HepG2 (cell line): ENCODE data around the gene TSACC. TPM values are rescaled to one million over a fixed set of nuclear protein-coding genes. Genes with fewer than 3 reads are reported as not detected.

Source experiments
- POLR2G ChIP-seq: fragments of 200-400 bp; formaldehyde crosslinking; IDR thresholded peaks from 2 replicates; pipeline ENCODE4 v1.6.1; 2018; ENCODE audit warnings: mild to moderate bottlenecking, low read depth, low read length, moderate library complexity
- RFX1 ChIP-seq: fragments of 450-650 bp; IDR thresholded peaks from 2 replicates; pipeline ENCODE4 v1.6.1; 2017
- SMARCE1 ChIP-seq: fragments of 450-650 bp; IDR thresholded peaks from 2 replicates; pipeline ENCODE4 v1.6.1; 2017; ENCODE audit warnings: borderline replicate concordance
- ZBTB20 ChIP-seq: sonication (generic); formaldehyde crosslinking; IDR thresholded peaks from 2 replicates; pipeline ENCODE4 v1.8.1; 2023; ENCODE audit warnings: missing genetic modification reagents, low read depth, mild to moderate bottlenecking, borderline replicate concordance
- ZNF547 ChIP-seq: sonication (generic); formaldehyde crosslinking; IDR thresholded peaks from 2 replicates; pipeline ENCODE4 v1.5.1; 2020; ENCODE audit warnings: mild to moderate bottlenecking, missing genetic modification reagents
- ZNF607 ChIP-seq: sonication (generic); formaldehyde crosslinking; IDR thresholded peaks from 2 replicates; pipeline ENCODE4 v1.5.1; 2020; ENCODE audit warnings: missing genetic modification reagents, mild to moderate bottlenecking, borderline replicate concordance
- ZNF788 ChIP-seq: sonication (generic); formaldehyde crosslinking; IDR thresholded peaks from 2 replicates; pipeline ENCODE4 v1.5.0; 2020; ENCODE audit warnings: mild to moderate bottlenecking, missing genetic modification reagents, borderline replicate concordance
- polyA plus RNA-seq, 8 experiments: library from polyadenylated mRNA; depleted of rRNA in 3 of 8; stranded (reverse) in 7 of 8; unstranded in 1 of 8; fragments of >200 nt; fragmentation: Illumina TruSeq in 4 of 8; extraction: Trizol in 4 of 8; gene quantifications; 2 replicates each; pipeline versions ENCODE4 v1.2.1 to v1.2.3, GENCODE V29; 2011 to 2016; ENCODE audit warnings: low read depth in 4 of 8, missing spikeins in 1 of 8, mixed read lengths in 1 of 8; ENCODE audit not compliant: insufficient read depth in 1 of 8
- total RNA-seq, 5 experiments: library from RNA; depleted of rRNA; stranded (reverse); fragments of >200 nt; fragmentation: Illumina TruSeq; extraction: Trizol; gene quantifications; 2 replicates each; pipeline ENCODE4 v1.2.3, GENCODE V29; 2016; ENCODE audit warnings: low read depth in 1 of 5
- TF ChIP-seq, protein P1 (sequence below): IDR thresholded peaks from 2 replicates; pipeline ENCODE4 v1.6.1; 2016; ENCODE audit warnings: low read depth, missing genetic modification reagents, missing compliant biosample characterization
- TF ChIP-seq, protein P2 (sequence below): sonication (generic); formaldehyde crosslinking; IDR thresholded peaks from 2 replicates; pipeline ENCODE4 v1.8.1; 2023; ENCODE audit warnings: mild to moderate bottlenecking, moderate library complexity, missing genetic modification reagents
- TF ChIP-seq, protein P3 (sequence below): sonication (generic); formaldehyde crosslinking; IDR thresholded peaks from 2 replicates; pipeline ENCODE4 v1.5.0; 2020; ENCODE audit warnings: missing genetic modification reagents, mild to moderate bottlenecking, borderline replicate concordance
- TF ChIP-seq, protein P4 (sequence below): sonication (generic); formaldehyde crosslinking; IDR thresholded peaks from 2 replicates; pipeline ENCODE4 v1.9.0; 2021; ENCODE audit warnings: mild to moderate bottlenecking, missing genetic modification reagents

Gene TSACC
- total and polyA plus RNA-seq, 2 of the 13 experiments (the other 11 are each of a cell fraction or from before 2014, with no cell fraction given): 1.5 to 2.6 TPM

DNA sequence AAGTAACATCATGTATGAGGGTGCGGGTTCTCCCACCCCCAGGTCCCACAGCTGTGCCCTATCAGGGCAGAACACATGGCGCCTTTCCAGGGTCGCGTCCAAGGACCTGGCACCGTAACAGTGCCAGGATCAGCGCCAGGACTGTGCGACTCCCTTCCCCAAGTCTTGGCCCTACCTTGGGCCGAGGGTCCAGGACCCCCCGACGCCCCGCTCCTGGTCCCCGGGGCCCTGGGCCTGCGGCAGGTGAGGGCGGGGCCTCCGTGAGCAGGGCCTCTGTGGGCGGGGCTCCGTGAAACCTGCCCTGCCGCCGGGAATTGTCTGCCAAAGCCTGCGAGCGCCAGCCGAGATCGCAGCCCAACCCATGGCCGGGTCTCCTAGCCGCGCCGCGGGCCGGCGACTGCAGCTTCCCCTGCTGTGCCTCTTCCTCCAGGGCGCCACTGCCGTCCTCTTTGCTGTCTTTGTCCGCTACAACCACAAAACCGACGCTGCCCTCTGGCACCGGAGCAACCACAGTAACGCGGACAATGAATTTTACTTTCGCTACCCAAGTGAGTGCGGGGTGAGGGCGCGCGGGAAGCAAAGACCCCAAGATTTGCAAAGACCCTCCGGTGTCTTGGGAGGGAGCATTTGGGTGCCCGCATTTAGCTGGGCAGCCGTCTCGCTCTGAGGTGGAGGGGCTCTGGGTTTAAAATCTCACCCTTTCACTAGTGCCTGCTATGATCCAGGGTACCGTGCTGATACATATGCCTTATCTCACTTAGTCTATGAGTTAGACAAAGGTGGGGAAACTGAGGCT is 30.8 kb downstream of the TSACC start, which contains the start of gene RHBG (continued):
- TF ChIP-seq, protein P1, sequence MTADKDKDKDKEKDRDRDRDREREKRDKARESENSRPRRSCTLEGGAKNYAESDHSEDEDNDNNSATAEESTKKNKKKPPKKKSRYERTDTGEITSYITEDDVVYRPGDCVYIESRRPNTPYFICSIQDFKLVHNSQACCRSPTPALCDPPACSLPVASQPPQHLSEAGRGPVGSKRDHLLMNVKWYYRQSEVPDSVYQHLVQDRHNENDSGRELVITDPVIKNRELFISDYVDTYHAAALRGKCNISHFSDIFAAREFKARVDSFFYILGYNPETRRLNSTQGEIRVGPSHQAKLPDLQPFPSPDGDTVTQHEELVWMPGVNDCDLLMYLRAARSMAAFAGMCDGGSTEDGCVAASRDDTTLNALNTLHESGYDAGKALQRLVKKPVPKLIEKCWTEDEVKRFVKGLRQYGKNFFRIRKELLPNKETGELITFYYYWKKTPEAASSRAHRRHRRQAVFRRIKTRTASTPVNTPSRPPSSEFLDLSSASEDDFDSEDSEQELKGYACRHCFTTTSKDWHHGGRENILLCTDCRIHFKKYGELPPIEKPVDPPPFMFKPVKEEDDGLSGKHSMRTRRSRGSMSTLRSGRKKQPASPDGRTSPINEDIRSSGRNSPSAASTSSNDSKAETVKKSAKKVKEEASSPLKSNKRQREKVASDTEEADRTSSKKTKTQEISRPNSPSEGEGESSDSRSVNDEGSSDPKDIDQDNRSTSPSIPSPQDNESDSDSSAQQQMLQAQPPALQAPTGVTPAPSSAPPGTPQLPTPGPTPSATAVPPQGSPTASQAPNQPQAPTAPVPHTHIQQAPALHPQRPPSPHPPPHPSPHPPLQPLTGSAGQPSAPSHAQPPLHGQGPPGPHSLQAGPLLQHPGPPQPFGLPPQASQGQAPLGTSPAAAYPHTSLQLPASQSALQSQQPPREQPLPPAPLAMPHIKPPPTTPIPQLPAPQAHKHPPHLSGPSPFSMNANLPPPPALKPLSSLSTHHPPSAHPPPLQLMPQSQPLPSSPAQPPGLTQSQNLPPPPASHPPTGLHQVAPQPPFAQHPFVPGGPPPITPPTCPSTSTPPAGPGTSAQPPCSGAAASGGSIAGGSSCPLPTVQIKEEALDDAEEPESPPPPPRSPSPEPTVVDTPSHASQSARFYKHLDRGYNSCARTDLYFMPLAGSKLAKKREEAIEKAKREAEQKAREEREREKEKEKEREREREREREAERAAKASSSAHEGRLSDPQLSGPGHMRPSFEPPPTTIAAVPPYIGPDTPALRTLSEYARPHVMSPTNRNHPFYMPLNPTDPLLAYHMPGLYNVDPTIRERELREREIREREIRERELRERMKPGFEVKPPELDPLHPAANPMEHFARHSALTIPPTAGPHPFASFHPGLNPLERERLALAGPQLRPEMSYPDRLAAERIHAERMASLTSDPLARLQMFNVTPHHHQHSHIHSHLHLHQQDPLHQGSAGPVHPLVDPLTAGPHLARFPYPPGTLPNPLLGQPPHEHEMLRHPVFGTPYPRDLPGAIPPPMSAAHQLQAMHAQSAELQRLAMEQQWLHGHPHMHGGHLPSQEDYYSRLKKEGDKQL: 0 out of 2 replicates have a peak, but pooled peaks have one; percentile 8
- TF ChIP-seq POLR2G: peak; percentile 94
- TF ChIP-seq, protein P2, sequence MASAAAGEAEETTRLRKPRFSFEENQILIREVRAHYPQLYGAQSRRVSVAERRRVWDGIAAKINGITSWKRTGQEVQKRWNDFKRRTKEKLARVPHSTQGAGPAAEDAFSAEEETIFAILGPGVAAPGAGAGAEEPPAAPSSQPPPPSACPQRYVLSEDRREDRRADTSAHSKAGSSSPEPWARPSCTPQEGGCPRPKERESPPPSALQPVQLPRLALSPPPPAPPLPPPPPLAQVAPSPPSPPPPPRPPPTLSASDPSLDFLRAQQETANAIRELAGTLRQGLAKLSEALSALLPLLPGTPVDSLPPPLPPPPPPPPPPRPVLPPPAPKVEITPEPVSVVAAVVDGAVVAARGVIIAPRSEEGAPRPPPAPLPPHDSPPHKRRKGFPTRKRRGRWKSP: peak; percentile 45; the same call in 1 of the 2 replicates
- TF ChIP-seq ZNF788 (CRISPR knock-in tag): 0 out of 2 replicates have a peak, but pooled peaks have one; percentile 19
- no peak for TF ChIP-seq SMARCE1
- TF ChIP-seq, protein P3, sequence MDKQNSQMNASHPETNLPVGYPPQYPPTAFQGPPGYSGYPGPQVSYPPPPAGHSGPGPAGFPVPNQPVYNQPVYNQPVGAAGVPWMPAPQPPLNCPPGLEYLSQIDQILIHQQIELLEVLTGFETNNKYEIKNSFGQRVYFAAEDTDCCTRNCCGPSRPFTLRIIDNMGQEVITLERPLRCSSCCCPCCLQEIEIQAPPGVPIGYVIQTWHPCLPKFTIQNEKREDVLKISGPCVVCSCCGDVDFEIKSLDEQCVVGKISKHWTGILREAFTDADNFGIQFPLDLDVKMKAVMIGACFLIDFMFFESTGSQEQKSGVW (CRISPR knock-in tag): peak; percentile 75; the same call in 1 of the 2 replicates
- peak; percentile 66; the same call in 1 of the 2 replicates for TF ChIP-seq ZBTB20 (CRISPR knock-in tag)
- 0 out of 2 replicates have a peak, but pooled peaks have one; percentile 47 for TF ChIP-seq ZNF547 (CRISPR knock-in tag)
- TF ChIP-seq RFX1: no peak
- TF ChIP-seq ZNF607 (CRISPR knock-in tag): peak; percentile 67; the same call in 1 of the 2 replicates
- TF ChIP-seq, protein P4, sequence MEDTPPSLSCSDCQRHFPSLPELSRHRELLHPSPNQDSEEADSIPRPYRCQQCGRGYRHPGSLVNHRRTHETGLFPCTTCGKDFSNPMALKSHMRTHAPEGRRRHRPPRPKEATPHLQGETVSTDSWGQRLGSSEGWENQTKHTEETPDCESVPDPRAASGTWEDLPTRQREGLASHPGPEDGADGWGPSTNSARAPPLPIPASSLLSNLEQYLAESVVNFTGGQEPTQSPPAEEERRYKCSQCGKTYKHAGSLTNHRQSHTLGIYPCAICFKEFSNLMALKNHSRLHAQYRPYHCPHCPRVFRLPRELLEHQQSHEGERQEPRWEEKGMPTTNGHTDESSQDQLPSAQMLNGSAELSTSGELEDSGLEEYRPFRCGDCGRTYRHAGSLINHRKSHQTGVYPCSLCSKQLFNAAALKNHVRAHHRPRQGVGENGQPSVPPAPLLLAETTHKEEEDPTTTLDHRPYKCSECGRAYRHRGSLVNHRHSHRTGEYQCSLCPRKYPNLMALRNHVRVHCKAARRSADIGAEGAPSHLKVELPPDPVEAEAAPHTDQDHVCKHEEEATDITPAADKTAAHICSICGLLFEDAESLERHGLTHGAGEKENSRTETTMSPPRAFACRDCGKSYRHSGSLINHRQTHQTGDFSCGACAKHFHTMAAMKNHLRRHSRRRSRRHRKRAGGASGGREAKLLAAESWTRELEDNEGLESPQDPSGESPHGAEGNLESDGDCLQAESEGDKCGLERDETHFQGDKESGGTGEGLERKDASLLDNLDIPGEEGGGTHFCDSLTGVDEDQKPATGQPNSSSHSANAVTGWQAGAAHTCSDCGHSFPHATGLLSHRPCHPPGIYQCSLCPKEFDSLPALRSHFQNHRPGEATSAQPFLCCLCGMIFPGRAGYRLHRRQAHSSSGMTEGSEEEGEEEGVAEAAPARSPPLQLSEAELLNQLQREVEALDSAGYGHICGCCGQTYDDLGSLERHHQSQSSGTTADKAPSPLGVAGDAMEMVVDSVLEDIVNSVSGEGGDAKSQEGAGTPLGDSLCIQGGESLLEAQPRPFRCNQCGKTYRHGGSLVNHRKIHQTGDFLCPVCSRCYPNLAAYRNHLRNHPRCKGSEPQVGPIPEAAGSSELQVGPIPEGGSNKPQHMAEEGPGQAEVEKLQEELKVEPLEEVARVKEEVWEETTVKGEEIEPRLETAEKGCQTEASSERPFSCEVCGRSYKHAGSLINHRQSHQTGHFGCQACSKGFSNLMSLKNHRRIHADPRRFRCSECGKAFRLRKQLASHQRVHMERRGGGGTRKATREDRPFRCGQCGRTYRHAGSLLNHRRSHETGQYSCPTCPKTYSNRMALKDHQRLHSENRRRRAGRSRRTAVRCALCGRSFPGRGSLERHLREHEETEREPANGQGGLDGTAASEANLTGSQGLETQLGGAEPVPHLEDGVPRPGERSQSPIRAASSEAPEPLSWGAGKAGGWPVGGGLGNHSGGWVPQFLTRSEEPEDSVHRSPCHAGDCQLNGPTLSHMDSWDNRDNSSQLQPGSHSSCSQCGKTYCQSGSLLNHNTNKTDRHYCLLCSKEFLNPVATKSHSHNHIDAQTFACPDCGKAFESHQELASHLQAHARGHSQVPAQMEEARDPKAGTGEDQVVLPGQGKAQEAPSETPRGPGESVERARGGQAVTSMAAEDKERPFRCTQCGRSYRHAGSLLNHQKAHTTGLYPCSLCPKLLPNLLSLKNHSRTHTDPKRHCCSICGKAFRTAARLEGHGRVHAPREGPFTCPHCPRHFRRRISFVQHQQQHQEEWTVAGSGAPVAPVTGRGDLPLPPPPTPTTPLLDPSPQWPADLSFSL (CRISPR knock-in tag): no peak
